ENCODE measurements around the gene SETD2.
"Not testable (repeated sequence)": the region's sequence is repeated elsewhere in the genome, so short reads cannot be mapped to it uniquely, and the experiment has no call there.

The SETD2 gene

GRCh38 chr3:47102081-47102600, 61.8 kb downstream of the SETD2 start:
- no peak for DNase-seq (ENCODE audit: low spot score)

- DNase-seq (ENCODE audit: low spot score) = no peak
These were observed 65.0 kb downstream of the SETD2 start for GRCh38 chr3:47098910-47099309.

- no peak for DNase-seq (ENCODE audit: low spot score)
These were observed 66.0 kb downstream of the SETD2 start for GRCh38 chr3:47097864-47098263.

- no peak for DNase-seq (ENCODE audit: low spot score)
These were observed 67.0 kb downstream of the SETD2 start for GRCh38 chr3:47096959-47097358.

GRCh38 chr3:47092090-47092489, 71.8 kb downstream of the SETD2 start:
- DNase-seq (ENCODE audit: low spot score) = no peak

- DNase-seq (ENCODE audit: low spot score) = no peak
These were observed 74.3 kb downstream of the SETD2 start for GRCh38 chr3:47089630-47090029.

GRCh38 chr3:47086071-47086470, 77.8 kb downstream of the SETD2 start:
- DNase-seq (ENCODE audit: low spot score) = no peak

- no peak for DNase-seq (ENCODE audit: low spot score)
These were observed 80.1 kb downstream of the SETD2 start for GRCh38 chr3:47083786-47084185.

GRCh38 chr3:47082519-47082918, 81.4 kb downstream of the SETD2 start:
- DNase-seq (ENCODE audit: low spot score) = no peak

GRCh38 chr3:47079432-47079831, 84.5 kb downstream of the SETD2 start:
- DNase-seq (ENCODE audit: low spot score) = no peak

GRCh38 chr3:47073685-47074084, 90.2 kb downstream of the SETD2 start:
- DNase-seq (ENCODE audit: low spot score) = no peak

GRCh38 chr3:47070770-47071169, 93.1 kb downstream of the SETD2 start:
- DNase-seq (ENCODE audit: low spot score) = no peak

GRCh38 chr3:47066259-47066658, 97.7 kb downstream of the SETD2 start:
- not testable (repeated sequence) for DNase-seq (ENCODE audit: low spot score)

- no peak for DNase-seq (ENCODE audit: low spot score)
These were observed 98.2 kb downstream of the SETD2 start for GRCh38 chr3:47065681-47066080.

GRCh38 chr3:47065058-47065457, 98.9 kb downstream of the SETD2 start:
- no peak for DNase-seq (ENCODE audit: low spot score)

GRCh38 chr3:47057212-47057671, 106.7 kb downstream of the SETD2 start:
- no peak for DNase-seq (ENCODE audit: low spot score)

- no peak for DNase-seq (ENCODE audit: low spot score)
These were observed 107.2 kb downstream of the SETD2 start for GRCh38 chr3:47056705-47057104.

- no peak for DNase-seq (ENCODE audit: low spot score)
These were observed 109.5 kb downstream of the SETD2 start for GRCh38 chr3:47054412-47054811.

GRCh38 chr3:47047673-47048072, 116.2 kb downstream of the SETD2 start:
- DNase-seq (ENCODE audit: low spot score) = no peak

- DNase-seq (ENCODE audit: low spot score) = no peak
These were observed 116.8 kb downstream of the SETD2 start for GRCh38 chr3:47047069-47047468.

GRCh38 chr3:47042231-47042791, 121.6 kb downstream of the SETD2 start:
- DNase-seq (ENCODE audit: low spot score) = no peak

GRCh38 chr3:47041114-47041513, 122.8 kb downstream of the SETD2 start:
- no peak for DNase-seq (ENCODE audit: low spot score)

- not testable (repeated sequence) for DNase-seq (ENCODE audit: low spot score)
These were observed 126.6 kb downstream of the SETD2 start for GRCh38 chr3:47037302-47037701.

GRCh38 chr3:47036145-47036544, 127.8 kb downstream of the SETD2 start:
- no peak for DNase-seq (ENCODE audit: low spot score)
